HepG2 (cell line): Measurements from ENCODE around the gene CMIP. TPM values are rescaled to one million over a fixed set of nuclear protein-coding genes. Genes with fewer than 3 reads are reported as not detected.

Source experiments
- ATF1 ChIP-seq: IDR thresholded peaks from 2 replicates; pipeline ENCODE4 v1.6.1; 2016; ENCODE audit warnings: mild to moderate bottlenecking, control low read depth
- ATF7-NPFF ChIP-seq: sonication (generic); formaldehyde crosslinking; IDR thresholded peaks from 2 replicates; pipeline ENCODE4 v1.8.1; 2023; ENCODE audit warnings: mild to moderate bottlenecking, low read depth, missing genetic modification reagents, moderate library complexity
- FOXK1 ChIP-seq: sonication (generic); formaldehyde crosslinking; IDR thresholded peaks from 2 replicates; pipeline ENCODE4 v1.4.0; 2020; ENCODE audit warnings: low read depth, missing genetic modification reagents, borderline replicate concordance
- FOXK2 ChIP-seq: fragments of 450-650 bp; IDR thresholded peaks from 2 replicates; pipeline ENCODE4 v1.6.1; 2016
- MXD1 ChIP-seq: sonication (generic); formaldehyde crosslinking; IDR thresholded peaks from 2 replicates; pipeline ENCODE4 v1.4.0; 2020; ENCODE audit warnings: mild to moderate bottlenecking, missing genetic modification reagents
- MYPOP ChIP-seq: sonication (generic); formaldehyde crosslinking; IDR thresholded peaks from 2 replicates; pipeline ENCODE4 v1.8.1; 2023; ENCODE audit warnings: mild to moderate bottlenecking, moderate library complexity, missing genetic modification reagents
- PAXIP1 ChIP-seq: sonication (generic); formaldehyde crosslinking; conservative IDR thresholded peaks from 2 replicates; pipeline ENCODE4 v1.4.0; 2020; ENCODE audit warnings: mild to moderate bottlenecking, missing genetic modification reagents, moderate library complexity
- TEAD2 ChIP-seq: sonication (generic); formaldehyde crosslinking; IDR thresholded peaks from 2 replicates; pipeline ENCODE4 v1.9.0; 2021; ENCODE audit warnings: missing genetic modification reagents
- THAP7 ChIP-seq: sonication (generic); formaldehyde crosslinking; IDR thresholded peaks from 2 replicates; pipeline ENCODE4 v1.8.1; 2023; ENCODE audit warnings: mild to moderate bottlenecking, missing genetic modification reagents
- ZBTB20 ChIP-seq: sonication (generic); formaldehyde crosslinking; IDR thresholded peaks from 2 replicates; pipeline ENCODE4 v1.8.1; 2023; ENCODE audit warnings: missing genetic modification reagents, low read depth, mild to moderate bottlenecking, borderline replicate concordance
- ZBTB33 ChIP-seq: sonication (generic); formaldehyde crosslinking; IDR thresholded peaks from 2 replicates; pipeline ENCODE4 v1.4.0; 2020; ENCODE audit warnings: missing genetic modification reagents
- ZNF468 ChIP-seq: sonication (generic); formaldehyde crosslinking; IDR thresholded peaks from 2 replicates; pipeline ENCODE4 v1.8.0; 2022; ENCODE audit warnings: mild to moderate bottlenecking, moderate library complexity, missing genetic modification reagents
- ZNF570 ChIP-seq: sonication (generic); formaldehyde crosslinking; IDR thresholded peaks from 2 replicates; pipeline ENCODE4 v1.4.0; 2020; ENCODE audit warnings: mild to moderate bottlenecking, missing genetic modification reagents, borderline replicate concordance
- ZUFSP ChIP-seq: sonication (generic); formaldehyde crosslinking; IDR thresholded peaks from 2 replicates; pipeline ENCODE4 v1.9.0; 2021; ENCODE audit warnings: missing genetic modification reagents, mild to moderate bottlenecking, borderline replicate concordance
- polyA plus RNA-seq, 8 experiments: library from polyadenylated mRNA; depleted of rRNA in 3 of 8; stranded (reverse) in 7 of 8; unstranded in 1 of 8; fragments of >200 nt; fragmentation: Illumina TruSeq in 4 of 8; extraction: Trizol in 4 of 8; gene quantifications; 2 replicates each; pipeline versions ENCODE4 v1.2.1 to v1.2.3, GENCODE V29; 2011 to 2016; ENCODE audit warnings: low read depth in 4 of 8, missing spikeins in 1 of 8, mixed read lengths in 1 of 8; ENCODE audit not compliant: insufficient read depth in 1 of 8
- total RNA-seq, 5 experiments: library from RNA; depleted of rRNA; stranded (reverse); fragments of >200 nt; fragmentation: Illumina TruSeq; extraction: Trizol; gene quantifications; 2 replicates each; pipeline ENCODE4 v1.2.3, GENCODE V29; 2016; ENCODE audit warnings: low read depth in 1 of 5

CMIP gene
- total and polyA plus RNA-seq, 2 of the 13 experiments (the other 11 are each of a cell fraction or from before 2014, with no cell fraction given), result 10.9 to 18.1 TPM

GRCh38 chr16:81730090-81731051, 285.8 kb downstream of the CMIP start (continued):
- TF ChIP-seq MYPOP (CRISPR knock-in tag) (no peak), TEAD2 (CRISPR knock-in tag) (no peak), FOXK2 (no peak), FOXK1 (no peak), ZUFSP (CRISPR knock-in tag) (no peak), ZBTB20 (CRISPR knock-in tag) (no peak), ZNF468 (CRISPR knock-in tag) (no peak), ZBTB33 (CRISPR knock-in tag) (peak; percentile 79), PAXIP1 (CRISPR knock-in tag) (no peak), ZNF570 (no peak), MXD1 (CRISPR knock-in tag) (no peak; the same call in 1 of the 2 replicates), ATF1 (CRISPR knock-in tag) (no peak), THAP7 (CRISPR knock-in tag) (no peak), ATF7-NPFF (CRISPR knock-in tag) (no peak)
